OCI-LY7 (cell line): ENCODE results near the gene PFKL. TPM values are rescaled to one million over a fixed set of nuclear protein-coding genes. Genes with fewer than 3 reads are reported as not detected.

Experiments used
- BruUV-seq: library from RNA; stranded (reverse); fragments of 400-500 nt; replicated peaks from 2 replicates; lab custom pipeline; 2021; lab: Mats Ljungman, UMichigan
- CTCF ChIA-PET: fragments of 300-600 bp; sonication (Branson Sonifier 250); formaldehyde crosslinking; loops from one replicate; lab custom pipeline; 2022; ENCODE audit warnings: antibody characterized with exemption; ENCODE audit not compliant: unreplicated experiment; lab: Charles Lee
- POLR2A ChIA-PET: fragments of 300-600 bp; sonication (Branson Sonifier 250); formaldehyde crosslinking; loops from one replicate; lab custom pipeline; 2022; ENCODE audit warnings: antibody characterized with exemption; lab: Charles Lee
- DNase-seq: peaks from one replicate; pipeline ENCODE4 v3.0.0-alpha.2; 2015; ENCODE audit warnings: low spot score
- H2AFZ ChIP-seq: fragments of 200-600 bp; sonication (generic), shearing (Covaris generic); 2 replicates; pipeline ENCODE4 v1.6.1; 2014; ENCODE audit warnings: mild to moderate bottlenecking, antibody characterized with exemption, low read length, moderate library complexity
- H3K27ac ChIP-seq: fragments of 200-600 bp; sonication (generic); 2 replicates; pipeline ENCODE4 v1.5.1; 2014; ENCODE audit warnings: mixed run types, low read depth, mild to moderate bottlenecking, moderate library complexity, low read length, inconsistent platforms; ENCODE audit not compliant: poor library complexity, severe bottlenecking
- H3K36me3 ChIP-seq: fragments of 200-600 bp; sonication (generic); 2 replicates; pipeline ENCODE4 v1.6.1; 2014; ENCODE audit warnings: mild to moderate bottlenecking, antibody characterized with exemption, low read length, moderate library complexity, mixed read lengths; ENCODE audit not compliant: insufficient read depth
- H3K4me1 ChIP-seq: fragments of 200-600 bp; sonication (generic); 2 replicates; pipeline ENCODE4 v1.5.1; 2014; ENCODE audit warnings: mild to moderate bottlenecking, low read length; ENCODE audit not compliant: insufficient read depth, poor library complexity, severe bottlenecking
- H3K4me2 ChIP-seq: fragments of 200-600 bp; sonication (generic); 2 replicates; pipeline ENCODE4 v1.6.1; 2014; ENCODE audit warnings: mild to moderate bottlenecking, low read length
- H3K4me3 ChIP-seq: fragments of 200-600 bp; sonication (generic); 2 replicates; pipeline ENCODE4 v1.5.1; 2014; ENCODE audit warnings: mild to moderate bottlenecking, low read depth, low read length; ENCODE audit not compliant: poor library complexity, severe bottlenecking
- H3K79me2 ChIP-seq: fragments of 200-600 bp; sonication (generic); 2 replicates; pipeline ENCODE4 v1.6.1; 2016; ENCODE audit warnings: low read depth, mild to moderate bottlenecking, low read length, moderate library complexity, mixed read lengths; ENCODE audit not compliant: insufficient read depth
- H3K9me2 ChIP-seq: fragments of 200-600 bp; sonication (generic); 2 replicates; pipeline ENCODE4 v1.6.1; 2016; ENCODE audit warnings: mild to moderate bottlenecking, low read length, mixed read lengths; ENCODE audit not compliant: insufficient read depth
- H3K9me3 ChIP-seq: fragments of 200-600 bp; sonication (generic); 2 replicates; pipeline ENCODE4 v1.6.1; 2014; ENCODE audit warnings: mild to moderate bottlenecking, mixed run types, low read length, mixed read lengths
- H4K20me1 ChIP-seq: fragments of 200-600 bp; sonication (generic); 2 replicates; pipeline ENCODE4 v1.6.1; 2014; ENCODE audit warnings: mild to moderate bottlenecking, antibody characterized with exemption, low read length, moderate library complexity, mixed read lengths; ENCODE audit not compliant: insufficient read depth
- EZH2phosphoT487 ChIP-seq: fragments of 200-600 bp; sonication (generic); IDR thresholded peaks from 2 replicates; pipeline ENCODE4 v1.6.1; 2018; ENCODE audit warnings: low read depth, borderline replicate concordance, mild to moderate bottlenecking, mixed run types, antibody characterized with exemption, low read length, moderate library complexity, mixed read lengths
- intact Hi-C: fragments of 100-400 bp; cut with micrococcal nuclease; formaldehyde crosslinking; loops from one replicate; pipeline ENCODE4 v1.10.0; 2022; ENCODE audit not compliant: unreplicated experiment
- total RNA-seq, 2 experiments: library from RNA; depleted of rRNA in 1 of 2; stranded (reverse); fragments of >200 nt in 1 of 2; shearing (Covaris generic) in 1 of 2; gene quantifications; 2 replicates each; pipeline ENCODE4 v1.2.3, GENCODE V29; 2014 to 2022
- TF ChIP-seq, protein P1 (sequence below): fragments of 200-600 bp; sonication (generic); conservative IDR thresholded peaks from 2 replicates; pipeline ENCODE4 v1.5.1; 2014; ENCODE audit warnings: mild to moderate bottlenecking, antibody characterized with exemption, low read length, moderate library complexity, mixed read lengths

The PFKL gene
- total RNA-seq, 2 experiments from 2014 or later, result 102 to 128 TPM

DNA sequence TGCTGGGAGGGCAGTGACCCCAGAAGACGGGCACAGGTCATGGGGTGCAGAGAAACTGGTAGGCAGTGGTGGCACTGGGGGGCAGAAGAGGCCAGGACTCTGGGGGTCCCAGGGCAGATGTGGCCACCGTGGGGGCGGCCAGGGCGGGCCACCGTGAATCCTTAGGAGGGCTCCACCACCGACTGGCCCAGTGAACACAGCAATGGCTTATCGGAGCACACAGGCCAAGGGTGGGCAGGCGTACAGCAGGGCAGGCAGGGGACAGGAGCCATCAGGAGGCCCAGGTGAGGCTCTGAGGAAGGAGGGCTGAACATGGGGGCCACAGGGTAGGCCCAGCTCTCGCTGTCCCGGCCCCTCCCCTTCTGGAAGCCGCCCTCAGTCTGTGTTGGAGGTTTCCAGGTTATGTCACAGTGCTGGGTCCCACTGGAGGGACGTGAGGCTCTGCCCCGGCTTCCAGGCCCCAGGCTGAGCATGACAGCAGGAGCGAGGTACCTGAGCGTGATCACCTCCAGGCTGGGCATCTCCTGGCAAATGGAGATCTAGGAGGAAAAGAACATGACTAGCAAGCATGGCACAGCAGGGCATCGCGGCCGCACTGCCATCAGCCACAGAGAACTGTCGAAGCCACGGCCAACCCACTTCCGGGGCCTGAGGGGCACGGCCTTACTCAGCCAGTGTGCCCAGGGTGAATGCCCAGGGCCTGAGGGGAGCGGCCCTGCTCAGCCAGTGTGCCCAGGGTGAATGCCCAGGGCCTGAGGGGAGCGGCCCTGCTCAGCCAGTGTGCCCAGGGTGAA is 35.6 kb downstream of the PFKL start:
- ChIA-PET POLR2A (no interaction called here), CTCF (no interaction called here)
- H3K9me3 ChIP-seq, result no peaks in the 10 kb centered on the region
- H3K27ac ChIP-seq, result no peak overlapping the region
- no peaks in the 10 kb centered on the region for H4K20me1 ChIP-seq
- intact Hi-C loops, result loop anchor here (5.0 kb wide), 1 partner anchor 1307 kb away; the partner anchor contains the start of gene PCBP3
- no peaks in the 10 kb centered on the region for H3K9me2 ChIP-seq
- no peaks in the 10 kb centered on the region; the same call in 1 of the 2 replicates for H3K36me3 ChIP-seq
- H3K79me2 ChIP-seq, result no peaks in the 10 kb centered on the region
- no peak for TF ChIP-seq EZH2phosphoT487
- TF ChIP-seq, protein P1, sequence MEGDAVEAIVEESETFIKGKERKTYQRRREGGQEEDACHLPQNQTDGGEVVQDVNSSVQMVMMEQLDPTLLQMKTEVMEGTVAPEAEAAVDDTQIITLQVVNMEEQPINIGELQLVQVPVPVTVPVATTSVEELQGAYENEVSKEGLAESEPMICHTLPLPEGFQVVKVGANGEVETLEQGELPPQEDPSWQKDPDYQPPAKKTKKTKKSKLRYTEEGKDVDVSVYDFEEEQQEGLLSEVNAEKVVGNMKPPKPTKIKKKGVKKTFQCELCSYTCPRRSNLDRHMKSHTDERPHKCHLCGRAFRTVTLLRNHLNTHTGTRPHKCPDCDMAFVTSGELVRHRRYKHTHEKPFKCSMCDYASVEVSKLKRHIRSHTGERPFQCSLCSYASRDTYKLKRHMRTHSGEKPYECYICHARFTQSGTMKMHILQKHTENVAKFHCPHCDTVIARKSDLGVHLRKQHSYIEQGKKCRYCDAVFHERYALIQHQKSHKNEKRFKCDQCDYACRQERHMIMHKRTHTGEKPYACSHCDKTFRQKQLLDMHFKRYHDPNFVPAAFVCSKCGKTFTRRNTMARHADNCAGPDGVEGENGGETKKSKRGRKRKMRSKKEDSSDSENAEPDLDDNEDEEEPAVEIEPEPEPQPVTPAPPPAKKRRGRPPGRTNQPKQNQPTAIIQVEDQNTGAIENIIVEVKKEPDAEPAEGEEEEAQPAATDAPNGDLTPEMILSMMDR, result no peak
- H3K4me2 ChIP-seq, result no peak overlapping the region
- no TSS peak for BruUV-seq
- DNase-seq, result no peak
- peaks cover 12% of the 10 kb centered on the region for H3K4me1 ChIP-seq
- H2AFZ ChIP-seq, result no peak overlapping the region
- H3K4me3 ChIP-seq, result no peak overlapping the region

DNA sequence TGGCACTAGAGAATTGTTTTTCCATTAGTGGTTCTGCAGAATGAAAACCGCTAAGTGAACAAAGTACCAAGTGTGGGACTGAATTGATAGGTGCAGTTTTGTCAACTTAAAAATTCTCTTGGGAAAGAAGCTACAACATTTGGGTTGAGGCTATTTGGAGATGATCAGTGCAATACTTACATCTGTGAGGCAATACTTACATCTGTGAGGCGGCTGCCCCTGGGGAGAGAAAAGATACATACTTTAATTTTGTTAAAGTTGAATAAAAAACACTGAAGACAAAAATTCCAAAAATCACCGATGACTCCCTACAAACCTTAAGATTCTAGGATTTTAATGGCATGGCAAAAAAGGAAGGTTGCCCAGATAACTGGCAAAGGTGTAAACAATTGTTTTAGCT is 37.6 kb downstream of the PFKL start:
- no peak for DNase-seq
- Histone ChIP-seq H2AFZ (no peak overlapping the region), H3K4me2 (no peak overlapping the region), H3K9me3 (no peaks in the 10 kb centered on the region), H3K27ac (no peak overlapping the region), H4K20me1 (no peaks in the 10 kb centered on the region), H3K9me2 (no peaks in the 10 kb centered on the region), H3K4me1 (peaks cover 14% of the 10 kb centered on the region), H3K79me2 (no peaks in the 10 kb centered on the region), H3K36me3 (no peaks in the 10 kb centered on the region; the same call in 1 of the 2 replicates), H3K4me3 (no peak overlapping the region)
- ChIA-PET POLR2A (no interaction called here), CTCF (interaction anchor here (0.6 kb wide), 1 partner anchor 16 kb away, joined by 3 read pairs; the partner anchor contains the start of gene TRPM2)
- TF ChIP-seq EZH2phosphoT487, result no peak
- TF ChIP-seq, protein P1, result no peak
- no TSS peak for BruUV-seq
- intact Hi-C loops, result loop anchor here (5.0 kb wide), 1 partner anchor 1305 kb away; the partner anchor contains the start of gene PCBP3
